Measurements from ENCODE around the gene NLGN2. TPM values are rescaled to one million over a fixed set of nuclear protein-coding genes. Genes with fewer than 3 reads are reported as not detected.

Gene NLGN2
- total and polyA plus RNA-seq, 2 donors (not counting 1 experiment from before 2014, with no cell fraction given): 0.52 to 3.4 TPM

DNA sequence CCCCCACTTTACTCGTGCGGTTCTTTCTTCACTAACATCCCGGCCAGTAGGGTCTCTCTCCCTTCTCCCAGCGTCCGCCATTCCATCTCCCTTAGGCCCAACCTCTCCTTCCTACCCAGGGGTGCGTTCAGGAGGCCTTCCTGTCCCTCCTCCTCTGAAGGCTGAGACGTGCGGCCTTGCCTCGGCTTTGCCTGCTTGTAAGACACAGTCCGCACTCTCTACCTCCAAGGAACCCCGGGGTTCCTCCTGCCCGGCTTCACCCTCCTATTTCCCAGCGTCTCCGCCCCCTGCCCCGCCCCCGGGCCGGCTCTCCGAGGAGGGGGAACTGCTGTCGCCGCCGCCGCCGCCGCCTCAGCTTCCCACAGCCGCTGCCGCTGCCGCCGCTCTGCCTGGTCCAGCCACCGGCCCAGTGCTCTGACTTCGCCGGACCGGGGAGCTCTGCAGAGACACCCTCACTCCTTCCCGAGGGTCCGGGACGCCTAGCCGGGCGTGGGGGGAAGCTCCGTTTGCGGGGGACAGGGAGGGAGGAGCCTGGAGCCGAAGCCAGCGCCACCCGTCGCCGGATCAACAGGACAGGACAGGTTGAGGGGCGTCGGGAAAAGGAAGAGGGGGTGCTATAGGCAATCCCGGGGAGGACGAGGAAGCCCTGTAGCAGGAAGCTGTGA lies 30.4 kb downstream of the NLGN2 start:
- Histone ChIP-seq H4K20me1 (ENCODE audit: control insufficient read depth, insufficient read depth, low read length, poor library complexity, severe bottlenecking) (peaks cover 49% of the 10 kb centered on the region), H3K9ac (ENCODE audit: low read length) (peak overlapping the region; percentile 48), H3K4me3 (ENCODE audit: control extremely low read depth in 1 of 5, extremely low read depth in 1 of 5, insufficient read depth in 1 of 5, low read depth in 2 of 5, low read length in 4 of 5) (peak overlapping the region in 2 of 5 experiments; percentile 31 to 43), H3K79me2 (ENCODE audit: control insufficient read depth, insufficient read depth, low read length) (peaks cover 27% of the 10 kb centered on the region), H3K4me1 (ENCODE audit: control insufficient read depth in 2 of 2, insufficient read depth in 2 of 2, low read length in 2 of 2) (peaks cover 51 to 53% of the 10 kb centered on the region in 2 donors), H3K27me3 (replicated peaks in 1 of 4; ENCODE audit: control extremely low read depth in 1 of 4, control insufficient read depth in 3 of 4, insufficient read depth in 4 of 4, low read length in 3 of 4) (peaks cover 0 to 51% (median 31%) of the 10 kb centered on the region in 4 experiments), H3K4me2 (replicated peaks; ENCODE audit: low read depth, low read length, poor library complexity, severe bottlenecking) (peak overlapping the region; percentile 93), H3K36me3 (replicated peaks in 1 of 2; ENCODE audit: control extremely low read depth in 1 of 2, control insufficient read depth in 1 of 2, extremely low read depth in 1 of 2, insufficient read depth in 2 of 2, low read length in 1 of 2) (no peaks in the 10 kb centered on the region), H3K9me3 (ENCODE audit: control extremely low read depth in 1 of 3, control insufficient read depth in 2 of 3, insufficient read depth in 1 of 3, low read length in 2 of 3) (peaks cover 0 to 34% (median 0%) of the 10 kb centered on the region in 3 donors), H3K27ac (ENCODE audit: low read length in 2 of 2) (no peak overlapping the region), H2AFZ (ENCODE audit: insufficient read depth, low read depth, low read length, poor library complexity, severe bottlenecking) (peak overlapping the region; percentile 12)
- ChIA-PET POLR2A (interaction anchor here (0.6 kb wide), 1 partner anchor 18 kb away, joined by 10 read pairs; no protein-coding TSS in a partner anchor), CTCF (interaction anchor here (0.7 to 4.2 kb wide), 11 partner anchors 17 to 235 kb away, joined by 3 to 43 read pairs (median 5); partner anchors contain the start of genes SLC35G6 and TMEM95)
- H3K27ac Mint-ChIP-seq: peak overlapping the region; percentile 67
- H3K4me1 Mint-ChIP-seq: peaks cover 48% of the 10 kb centered on the region
- H3K27me3 Mint-ChIP-seq: peaks cover 43% of the 10 kb centered on the region
- DNase-seq (peak; percentile 77), ATAC-seq (ENCODE audit: low read depth) (no peak)
- intact Hi-C loops (cut with micrococcal nuclease): loop anchor here (5.0 kb wide), 2 partner anchors 401 to 1951 kb away; partner anchors contain the start of genes DERL2, MIS12 and SLC16A13
- H3K9me3 Mint-ChIP-seq (ENCODE audit: insufficient read depth): no peaks in the 10 kb centered on the region
- H3K4me3 Mint-ChIP-seq: peak overlapping the region; percentile 84
- TF ChIP-seq, protein P1, sequence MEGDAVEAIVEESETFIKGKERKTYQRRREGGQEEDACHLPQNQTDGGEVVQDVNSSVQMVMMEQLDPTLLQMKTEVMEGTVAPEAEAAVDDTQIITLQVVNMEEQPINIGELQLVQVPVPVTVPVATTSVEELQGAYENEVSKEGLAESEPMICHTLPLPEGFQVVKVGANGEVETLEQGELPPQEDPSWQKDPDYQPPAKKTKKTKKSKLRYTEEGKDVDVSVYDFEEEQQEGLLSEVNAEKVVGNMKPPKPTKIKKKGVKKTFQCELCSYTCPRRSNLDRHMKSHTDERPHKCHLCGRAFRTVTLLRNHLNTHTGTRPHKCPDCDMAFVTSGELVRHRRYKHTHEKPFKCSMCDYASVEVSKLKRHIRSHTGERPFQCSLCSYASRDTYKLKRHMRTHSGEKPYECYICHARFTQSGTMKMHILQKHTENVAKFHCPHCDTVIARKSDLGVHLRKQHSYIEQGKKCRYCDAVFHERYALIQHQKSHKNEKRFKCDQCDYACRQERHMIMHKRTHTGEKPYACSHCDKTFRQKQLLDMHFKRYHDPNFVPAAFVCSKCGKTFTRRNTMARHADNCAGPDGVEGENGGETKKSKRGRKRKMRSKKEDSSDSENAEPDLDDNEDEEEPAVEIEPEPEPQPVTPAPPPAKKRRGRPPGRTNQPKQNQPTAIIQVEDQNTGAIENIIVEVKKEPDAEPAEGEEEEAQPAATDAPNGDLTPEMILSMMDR (IDR thresholded peaks at IDR 0.05): no peak
- no peak for TF ChIP-seq EZH2 (IDR thresholded peaks at IDR 0.05; ENCODE audit: borderline replicate concordance, insufficient read depth, low read depth, low read length, poor library complexity, severe bottlenecking)
- WGBS (ENCODE audit: insufficient coverage): 14% methylated on average over 44 of the region's 48 CpGs
